ENCODE data around the gene M1AP. TPM values are rescaled to one million over a fixed set of nuclear protein-coding genes. Genes with fewer than 3 reads are reported as not detected.

M1AP gene
- 0.56 and 8.3 TPM in 2 replicates for polyA plus RNA-seq

GRCh38 chr2:74648009-74648443 is at the start of gene M1AP:
TSS of gene M1AP (minus strand) at chr2:74648330. CDS start at chr2:74640275, 8,055 bp downstream.

GRCh38 chr2:74653985-74654882 is 6.1 kb upstream of the M1AP start, which contains the start of gene SEMA4F:
TSS of gene SEMA4F (plus strand) at chr2:74654247. CDS start at chr2:74654377, 130 bp downstream.

GRCh38 chr2:74553892-74554819 is 94.0 kb downstream of the M1AP start, which contains the start of the genes DOK1 and LOXL3:
TSS of gene DOK1 (plus strand) at chr2:74554720. CDS start at chr2:74554755, 35 bp downstream.
TSS of gene LOXL3 (minus strand) at chr2:74553942. CDS start at chr2:74552634, 1,308 bp downstream.

GRCh38 chr2:74529357-74530238 is 118.5 kb downstream of the M1AP start, which contains the start of the genes AUP1 and HTRA2:
TSS of gene AUP1 (minus strand) at chr2:74529706. CDS start at chr2:74529629, 77 bp downstream.
TSS of gene HTRA2 (plus strand) at chr2:74529933. CDS start at chr2:74530007, 74 bp downstream.

GRCh38 chr2:74525717-74526648 is 122.1 kb downstream of the M1AP start, which contains the start of gene DQX1:
TSS of gene DQX1 (minus strand) at chr2:74526231. CDS start at chr2:74525729, 502 bp downstream.

GRCh38 chr2:74514368-74515270 is 133.5 kb downstream of the M1AP start, which contains the start of gene TLX2:
TSS of gene TLX2 (plus strand) at chr2:74514450. CDS start at chr2:74514807, 357 bp downstream.

Other genes starting within 250 kb of the M1AP start
- 0.14 and 0.58 TPM in 2 replicates for gene C2orf81, start 226.7 kb downstream of the M1AP start, polyA plus RNA-seq
- gene WDR54, start 226.6 kb downstream of the M1AP start, polyA plus RNA-seq, result 25.1 and 25.5 TPM in 2 replicates
- not detected in 2 replicates for gene RTKN, start 206.4 kb downstream of the M1AP start, polyA plus RNA-seq
- gene INO80B, start 193.2 kb downstream of the M1AP start, polyA plus RNA-seq, result 1.1 and 3.0 TPM in 2 replicates
- 7.8 and 10.0 TPM in 2 replicates for gene WBP1, start 189.9 kb downstream of the M1AP start, polyA plus RNA-seq
- gene MOGS, start 182.9 kb downstream of the M1AP start, polyA plus RNA-seq, result 0.62 and 4.3 TPM in 2 replicates
- gene MRPL53, start 175.7 kb downstream of the M1AP start, polyA plus RNA-seq, result 43.3 and 56.2 TPM in 2 replicates
- 0.78 and 1.6 TPM in 2 replicates for gene CCDC142, start 165.3 kb downstream of the M1AP start, polyA plus RNA-seq
- 0.66 and 0.83 TPM in 2 replicates for gene TTC31, start 165.2 kb downstream of the M1AP start, polyA plus RNA-seq
- not detected in 2 replicates for gene LBX2, start 148.7 kb downstream of the M1AP start, polyA plus RNA-seq
- gene PCGF1, start 140.6 kb downstream of the M1AP start, polyA plus RNA-seq, result 35.8 and 37.1 TPM in 2 replicates
- gene TLX2, start 133.9 kb downstream of the M1AP start, polyA plus RNA-seq, result not detected in 2 replicates
- 2.3 and 4.1 TPM in 2 replicates for gene DQX1, start 122.1 kb downstream of the M1AP start, polyA plus RNA-seq
- 48.4 and 52.5 TPM in 2 replicates for gene AUP1, start 118.6 kb downstream of the M1AP start, polyA plus RNA-seq
- gene HTRA2, start 118.4 kb downstream of the M1AP start, polyA plus RNA-seq, result 14.2 and 22.8 TPM in 2 replicates
- gene LOXL3, start 94.4 kb downstream of the M1AP start, polyA plus RNA-seq, result 1.7 TPM in 1 of 2 replicates, not detected in the other
- not detected in 2 replicates for gene DOK1, start 93.6 kb downstream of the M1AP start, polyA plus RNA-seq
- gene SEMA4F, start 5.9 kb upstream of the M1AP start, polyA plus RNA-seq, result 1.7 and 4.3 TPM in 2 replicates
- gene HK2, start 185.8 kb upstream of the M1AP start, polyA plus RNA-seq, result 0.07 TPM in 1 of 2 replicates, not detected in the other

All from Purkinje cell (primary cell).